ENCODE data around the gene NHERF1.

Gene NHERF1

DNA sequence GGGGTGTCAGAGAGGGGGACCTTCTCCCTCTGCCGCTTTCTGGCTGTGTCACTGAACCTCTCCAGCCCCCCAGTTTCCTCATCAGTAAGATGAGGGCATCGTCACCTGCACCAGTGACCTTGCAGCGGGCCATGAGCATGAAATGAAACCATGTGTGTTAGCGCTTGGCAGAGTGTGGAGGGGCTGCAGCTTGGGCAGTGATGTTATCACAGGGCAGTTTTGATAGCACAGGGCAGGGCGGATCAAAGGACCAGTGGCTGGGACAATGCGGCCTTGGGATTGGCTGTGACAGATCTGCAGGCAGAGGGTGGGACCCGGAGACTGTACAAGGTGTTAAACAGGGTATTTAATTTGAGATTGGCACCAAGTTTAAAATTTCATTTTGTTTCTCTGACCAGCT, 66.6 kb downstream of the NHERF1 start:
- no peak for DNase-seq

DNA sequence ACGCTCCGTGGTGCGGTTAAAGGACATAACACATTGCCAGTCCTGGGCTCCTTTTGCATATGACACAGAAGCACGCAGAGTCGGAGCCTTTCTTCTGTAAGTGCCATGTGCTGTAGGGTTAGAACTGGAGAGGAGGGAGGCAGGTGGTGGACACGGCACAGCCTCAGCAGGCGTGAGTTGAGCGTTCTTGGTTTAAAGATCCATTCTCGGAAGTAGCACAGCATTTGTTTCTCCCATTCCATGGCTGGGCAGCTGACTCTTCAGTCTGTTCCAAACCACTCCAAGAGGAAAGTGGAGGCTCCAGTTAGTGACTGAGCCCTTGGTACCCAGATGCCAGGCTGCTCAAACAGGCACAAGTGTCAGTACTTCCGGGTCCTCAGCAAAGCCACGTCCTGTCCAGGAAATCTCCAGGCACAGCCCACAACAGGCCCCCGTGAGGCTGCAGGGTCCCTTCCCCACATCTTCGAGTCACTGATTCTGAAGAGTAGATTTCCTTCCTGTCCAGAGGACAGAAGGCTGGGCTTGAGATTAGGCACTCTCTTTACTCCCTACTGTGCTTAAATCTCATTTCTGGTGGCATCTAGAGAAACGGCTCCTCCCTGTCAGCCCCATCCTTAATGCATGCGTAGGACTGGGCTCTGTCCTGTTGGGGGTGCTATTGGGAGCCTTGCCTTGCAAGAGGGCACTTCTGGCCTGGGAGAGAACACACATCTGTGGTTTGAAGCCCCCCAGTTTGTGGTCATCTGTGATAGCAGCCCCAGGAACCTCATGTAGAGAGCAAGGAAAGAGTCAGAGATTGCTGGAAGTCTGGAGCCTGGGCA, 67.3 kb downstream of the NHERF1 start:
- no peak for DNase-seq

DNA sequence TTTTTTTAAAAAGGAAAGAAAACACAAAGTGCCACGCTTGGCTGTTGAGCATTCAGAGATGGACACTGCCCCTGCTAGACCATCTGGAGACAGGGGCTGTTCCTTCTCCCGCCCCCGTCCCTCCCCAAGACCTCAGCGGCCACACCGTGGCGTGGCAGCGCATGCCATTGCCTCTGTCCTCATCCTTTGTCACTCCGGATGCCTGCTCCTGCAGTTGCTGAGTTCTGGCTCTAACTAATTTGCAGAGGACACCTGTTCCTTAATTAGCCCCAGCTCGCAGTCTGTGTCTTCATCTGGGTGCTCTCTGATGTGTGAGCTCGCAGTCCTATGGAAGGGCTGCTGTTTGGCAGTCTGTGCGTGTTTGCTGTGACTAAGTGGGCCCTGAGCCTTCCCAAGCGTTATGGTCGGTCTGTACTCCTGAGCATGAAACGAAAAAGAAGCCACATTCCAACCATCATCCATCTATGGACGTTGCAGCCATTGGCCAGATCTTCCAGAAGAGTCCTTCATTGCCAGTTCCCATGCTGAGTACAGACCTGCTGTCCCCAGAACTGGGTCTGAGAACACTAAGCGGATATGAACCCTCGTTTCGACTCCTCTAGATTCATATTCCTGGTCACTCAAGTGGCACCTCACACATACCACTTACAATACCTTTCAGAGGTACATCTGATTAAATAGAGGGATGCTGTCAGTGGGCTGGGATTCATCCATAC, 68.6 kb downstream of the NHERF1 start:
- DNase-seq = no peak

DNA sequence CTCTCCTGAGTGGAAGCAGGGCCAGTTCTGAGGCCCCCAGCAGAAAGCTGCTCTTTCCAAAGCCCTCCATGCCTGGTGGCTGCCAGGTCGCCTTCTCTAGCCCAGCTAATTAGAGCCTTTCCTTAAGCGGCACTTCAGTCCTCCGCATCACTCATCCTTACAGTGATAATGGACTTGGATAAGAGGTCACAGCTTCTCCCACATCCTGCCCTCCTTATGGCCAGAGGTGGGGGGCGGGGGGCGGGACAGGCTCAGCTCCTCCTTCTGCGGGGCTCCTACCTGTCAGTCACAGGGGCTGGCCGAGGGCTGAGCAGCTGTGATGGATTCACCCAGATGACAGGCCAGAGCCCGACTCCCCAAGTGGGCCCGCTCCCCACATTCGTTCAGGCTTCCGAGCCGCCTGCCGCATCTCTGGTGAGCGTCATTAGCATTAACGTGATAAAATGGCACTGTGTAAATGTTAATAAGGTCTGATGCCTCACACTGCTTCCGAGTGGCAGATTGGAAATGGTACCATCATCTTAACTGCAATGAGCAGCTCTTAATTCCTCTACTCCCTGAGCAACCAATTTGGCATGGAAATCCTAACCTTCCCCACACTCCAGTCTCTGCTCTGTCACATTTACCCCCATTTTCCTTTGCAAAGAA, 70.0 kb downstream of the NHERF1 start:
- DNase-seq = no peak

Measured in inflammatory macrophage treated with lipopolysaccharide for 1 hour (primary cell).